ENCODE results near the gene CNTN2. TPM values are rescaled to one million over a fixed set of nuclear protein-coding genes. Genes with fewer than 3 reads are reported as not detected.

CNTN2 gene
- total RNA-seq, 1 donor from 2014 or later, result under 0.01 TPM

GRCh38 chr1:205091043-205091740 is 48.2 kb downstream of the CNTN2 start:
- Histone ChIP-seq H3K27me3 (ENCODE audit: control insufficient read depth, insufficient read depth, low read length) (no peaks in the 10 kb centered on the region), H3K4me3 (ENCODE audit: low read depth, low read length) (no peak overlapping the region), H3K36me3 (ENCODE audit: control insufficient read depth, insufficient read depth, low read length) (peaks cover 6% of the 10 kb centered on the region)
- TF ChIP-seq CTCF (IDR thresholded peaks at IDR 0.05; ENCODE audit: insufficient read depth, low read length, severe bottlenecking), result no peak
- FAIRE-seq (peak; percentile 64), DNase-seq (ENCODE audit: low read depth) (no peak)

GRCh38 chr1:205095422-205095821 is 52.4 kb downstream of the CNTN2 start:
- FAIRE-seq, result no peak
- no peak for DNase-seq (ENCODE audit: low read depth)
- no peak for TF ChIP-seq CTCF (IDR thresholded peaks at IDR 0.05; ENCODE audit: insufficient read depth, low read length, severe bottlenecking)
- peaks cover 12% of the 10 kb centered on the region for H3K36me3 ChIP-seq (ENCODE audit: control insufficient read depth, insufficient read depth, low read length)
- no peak overlapping the region for H3K4me3 ChIP-seq (ENCODE audit: low read depth, low read length)
- H3K27me3 ChIP-seq (ENCODE audit: control insufficient read depth, insufficient read depth, low read length), result no peaks in the 10 kb centered on the region

GRCh38 chr1:205098242-205098641 is 55.2 kb downstream of the CNTN2 start:
- FAIRE-seq (no peak), DNase-seq (ENCODE audit: low read depth) (no peak)
- Histone ChIP-seq H3K36me3 (ENCODE audit: control insufficient read depth, insufficient read depth, low read length) (peaks cover 13% of the 10 kb centered on the region), H3K4me3 (ENCODE audit: low read depth, low read length) (no peak overlapping the region), H3K27me3 (ENCODE audit: control insufficient read depth, insufficient read depth, low read length) (no peaks in the 10 kb centered on the region)
- TF ChIP-seq CTCF (IDR thresholded peaks at IDR 0.05; ENCODE audit: insufficient read depth, low read length, severe bottlenecking), result no peak

- FAIRE-seq, result no peak
- no peak overlapping the region for H3K4me3 ChIP-seq (ENCODE audit: low read depth, low read length)
- no peak for DNase-seq (ENCODE audit: low read depth)
- no peak for TF ChIP-seq CTCF (IDR thresholded peaks at IDR 0.05; ENCODE audit: insufficient read depth, low read length, severe bottlenecking)
- H3K27me3 ChIP-seq (ENCODE audit: control insufficient read depth, insufficient read depth, low read length), result no peaks in the 10 kb centered on the region
- H3K36me3 ChIP-seq (ENCODE audit: control insufficient read depth, insufficient read depth, low read length), result peaks cover 16% of the 10 kb centered on the region
These were observed 59.4 kb downstream of the CNTN2 start for GRCh38 chr1:205102404-205102803.

GRCh38 chr1:205107327-205107726 is 64.3 kb downstream of the CNTN2 start:
- TF ChIP-seq CTCF (IDR thresholded peaks at IDR 0.05; ENCODE audit: insufficient read depth, low read length, severe bottlenecking), result no peak
- DNase-seq (ENCODE audit: low read depth), result no peak
- Histone ChIP-seq H3K27me3 (ENCODE audit: control insufficient read depth, insufficient read depth, low read length) (no peaks in the 10 kb centered on the region), H3K4me3 (ENCODE audit: low read depth, low read length) (no peak overlapping the region), H3K36me3 (ENCODE audit: control insufficient read depth, insufficient read depth, low read length) (peaks cover 10% of the 10 kb centered on the region)
- FAIRE-seq, result no peak

- H3K36me3 ChIP-seq (ENCODE audit: control insufficient read depth, insufficient read depth, low read length), result peaks cover 11% of the 10 kb centered on the region
- TF ChIP-seq CTCF (IDR thresholded peaks at IDR 0.05; ENCODE audit: insufficient read depth, low read length, severe bottlenecking), result no peak
- no peak for FAIRE-seq
These were observed 65.5 kb downstream of the CNTN2 start for GRCh38 chr1:205108464-205108863.

More at GRCh38 chr1:205108464-205108863, 65.5 kb downstream of the CNTN2 start:
- H3K4me3 ChIP-seq (ENCODE audit: low read depth, low read length), result no peak overlapping the region
- no peaks in the 10 kb centered on the region for H3K27me3 ChIP-seq (ENCODE audit: control insufficient read depth, insufficient read depth, low read length)
- DNase-seq (ENCODE audit: low read depth), result no peak
